Nucleus accumbens (tissue), 56 donors: ENCODE results near the gene FAM240A.

Experiments
- DNase-seq, 56 donors: peaks; one replicate each; lab custom pipeline; 2025; lab: John Stamatoyannopoulos, UW

FAM240A gene

DNA sequence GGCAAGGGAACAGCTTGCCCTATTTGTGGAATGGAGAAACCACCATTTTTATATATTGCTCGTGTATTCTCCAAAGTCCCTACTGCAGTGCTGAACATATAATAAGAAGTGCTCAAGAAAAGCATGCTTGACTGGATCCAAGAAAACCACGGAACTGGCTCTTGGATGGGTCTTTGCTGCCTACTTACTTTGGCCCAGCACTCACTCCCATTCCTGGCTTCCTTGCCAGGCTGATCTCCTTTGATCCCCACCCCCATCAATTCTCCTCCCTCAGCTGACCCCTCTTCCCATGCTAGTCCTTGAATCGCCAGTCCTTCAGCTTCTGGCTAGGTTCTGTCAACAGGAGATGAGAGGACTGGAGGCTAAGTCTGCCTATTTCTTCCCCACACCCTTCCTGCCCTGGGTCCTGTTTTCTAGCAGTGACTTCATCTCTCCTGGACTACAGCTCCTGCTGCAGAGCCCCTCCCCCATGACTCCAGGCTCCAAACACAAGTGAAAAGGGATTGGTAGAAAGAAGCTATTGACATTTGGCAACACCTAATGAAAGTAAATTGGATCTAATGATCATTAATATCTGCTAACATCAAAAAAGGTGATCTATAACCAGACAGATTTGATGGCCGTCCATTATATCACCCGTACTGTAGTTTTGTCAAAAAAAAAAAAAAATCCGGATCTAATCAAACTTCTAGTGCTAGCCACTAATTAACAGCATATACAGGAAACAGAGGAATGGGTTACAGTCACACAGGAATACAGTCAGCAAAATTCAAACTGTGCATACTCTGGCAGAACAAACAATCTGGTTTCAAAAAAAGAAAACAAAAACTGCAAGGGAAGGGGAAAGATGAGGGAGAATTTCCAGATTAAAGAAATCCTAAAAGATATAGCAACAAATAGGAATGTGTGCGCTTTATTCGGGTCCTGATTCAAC is 7.8 kb downstream of the FAM240A start:
- DNase-seq, result no peak

DNA sequence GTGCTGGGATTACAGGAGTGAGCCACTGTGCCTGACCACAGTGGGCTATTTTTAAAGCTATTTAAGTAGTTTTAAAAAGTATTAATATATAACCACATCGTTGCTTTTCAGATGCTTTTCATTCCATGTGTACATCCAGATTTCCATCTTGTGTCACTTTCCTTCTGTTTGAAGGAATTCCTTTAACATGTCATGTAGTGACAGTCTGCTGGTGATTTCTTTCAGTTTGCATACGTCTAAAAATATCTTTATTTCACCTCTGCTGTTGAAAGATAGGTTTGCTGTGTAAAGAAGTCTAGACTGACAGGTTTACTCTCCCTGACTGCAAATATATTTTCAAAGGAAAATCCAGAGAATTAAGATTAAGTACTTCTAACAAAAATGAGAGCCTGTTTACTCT is 12.2 kb downstream of the FAM240A start:
- no peak for DNase-seq

- DNase-seq, result no peak
These were observed 12.7 kb downstream of the FAM240A start for GRCh38 chr3:46624975-46625490.

DNA sequence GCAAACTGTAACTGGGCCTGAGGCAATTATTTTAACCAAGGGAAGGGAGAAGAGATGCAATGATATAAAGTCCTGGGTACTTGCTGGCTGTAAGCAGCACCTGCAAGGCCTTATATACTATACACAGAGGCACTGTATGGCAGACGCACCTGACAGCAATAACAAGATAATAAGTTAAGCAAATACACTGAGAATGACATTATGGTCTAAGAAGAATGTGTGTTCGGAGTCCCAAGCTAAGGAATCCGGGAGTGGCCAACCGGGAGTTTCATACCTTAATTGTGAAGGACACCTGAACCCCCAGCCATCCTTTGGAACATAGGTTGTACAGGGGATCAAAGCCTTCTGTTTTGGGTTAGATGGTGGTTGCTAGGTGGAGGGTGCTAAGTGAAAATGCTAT is 13.7 kb downstream of the FAM240A start:
- DNase-seq, result no peak

DNA sequence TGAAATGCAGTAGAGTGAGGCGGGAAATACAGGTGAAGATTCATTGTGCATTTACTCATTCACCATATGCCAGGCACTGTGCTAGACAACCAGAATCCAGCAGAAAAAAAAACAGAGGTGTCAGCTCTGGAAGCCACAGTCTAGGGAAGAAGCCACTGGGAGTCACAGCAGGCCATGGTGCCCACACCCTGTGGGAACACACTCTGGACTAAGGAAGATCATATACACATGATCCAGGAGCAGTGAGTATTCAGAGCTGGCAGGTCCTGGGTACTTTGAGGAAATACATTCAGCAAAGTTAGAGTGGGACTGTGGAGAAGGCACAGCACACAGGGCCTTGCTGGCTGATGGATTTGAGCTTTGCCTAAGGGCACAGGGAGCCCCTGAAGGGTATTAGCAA is 14.8 kb downstream of the FAM240A start:
- no peak for DNase-seq

- DNase-seq, result peak in 35 of 56 donors; percentile 3 to 69 (median 26)
These were observed 16.6 kb downstream of the FAM240A start for GRCh38 chr3:46628901-46629369.

- peak in 48 of 56 donors; percentile 15 to 84 (median 54) for DNase-seq
These were observed 17.5 kb downstream of the FAM240A start for GRCh38 chr3:46629551-46630517.

GRCh38 chr3:46632792-46633191 is 20.5 kb downstream of the FAM240A start:
- no peak for DNase-seq

- no peak for DNase-seq
These were observed 22.5 kb downstream of the FAM240A start for GRCh38 chr3:46634856-46635255.

- no peak for DNase-seq
These were observed 26.9 kb downstream of the FAM240A start for GRCh38 chr3:46639221-46639620.

- no peak for DNase-seq
These were observed 28.6 kb downstream of the FAM240A start for GRCh38 chr3:46640927-46641326.

DNA sequence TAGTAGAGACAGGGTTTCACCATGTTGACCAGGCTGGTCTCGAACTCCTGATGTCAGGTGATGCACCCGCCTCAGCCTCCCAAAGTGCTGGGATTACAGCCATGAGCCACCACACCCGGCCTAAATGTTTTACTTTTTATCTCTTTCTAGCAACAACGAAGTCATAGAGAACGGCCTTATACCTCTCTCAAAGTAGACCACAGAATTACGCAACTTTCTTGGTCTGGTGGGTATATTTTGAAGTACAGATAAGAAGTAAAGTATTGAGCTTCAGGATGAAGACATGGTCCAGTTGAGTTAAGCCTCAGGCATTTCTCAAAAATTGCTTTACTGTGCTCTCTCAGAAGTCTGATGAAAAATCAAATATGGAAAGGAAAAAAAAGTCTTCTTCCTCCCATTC is 30.6 kb downstream of the FAM240A start:
- DNase-seq, result no peak

- DNase-seq, result no peak
These were observed 31.4 kb downstream of the FAM240A start for GRCh38 chr3:46643701-46644100.

DNA sequence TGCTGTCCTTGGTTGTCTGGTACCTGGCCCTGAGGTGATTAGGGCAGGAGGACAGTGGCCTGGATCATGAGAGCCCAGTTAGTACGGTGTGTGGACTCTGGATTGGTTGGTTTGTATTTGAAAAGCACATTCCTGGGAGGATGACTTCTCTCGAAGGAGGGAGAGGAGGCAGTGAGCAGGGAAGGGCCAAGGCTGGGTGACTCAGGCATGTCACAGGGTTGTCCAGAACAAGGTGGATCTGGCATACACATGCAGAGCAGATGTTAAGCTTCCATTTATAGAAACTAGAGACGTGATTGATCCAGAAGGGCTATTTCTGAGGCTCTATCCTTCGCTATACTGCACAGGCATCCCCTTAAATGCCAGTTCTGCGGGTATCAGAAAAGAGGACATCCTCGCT is 34.4 kb downstream of the FAM240A start:
- DNase-seq, result no peak

DNA sequence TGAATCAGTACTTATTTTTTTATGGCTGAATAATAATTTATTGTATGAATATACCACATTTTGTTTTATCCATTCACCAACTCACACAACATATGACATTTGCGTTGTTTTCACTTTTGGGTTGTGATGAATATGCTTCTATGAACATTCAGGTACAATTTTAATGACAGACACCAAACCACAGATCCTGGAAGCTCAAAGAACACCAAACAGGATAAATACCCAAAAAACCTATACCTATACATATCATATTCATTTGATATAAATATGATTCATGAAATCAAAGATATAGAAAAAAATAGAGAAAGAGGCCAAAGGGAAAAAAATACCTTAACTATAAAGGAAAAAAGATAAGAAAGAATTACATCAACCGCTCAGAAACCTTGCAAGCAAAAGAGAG is 35.8 kb downstream of the FAM240A start:
- no peak for DNase-seq

GRCh38 chr3:46649436-46649835 is 37.1 kb downstream of the FAM240A start:
- no peak for DNase-seq

DNA sequence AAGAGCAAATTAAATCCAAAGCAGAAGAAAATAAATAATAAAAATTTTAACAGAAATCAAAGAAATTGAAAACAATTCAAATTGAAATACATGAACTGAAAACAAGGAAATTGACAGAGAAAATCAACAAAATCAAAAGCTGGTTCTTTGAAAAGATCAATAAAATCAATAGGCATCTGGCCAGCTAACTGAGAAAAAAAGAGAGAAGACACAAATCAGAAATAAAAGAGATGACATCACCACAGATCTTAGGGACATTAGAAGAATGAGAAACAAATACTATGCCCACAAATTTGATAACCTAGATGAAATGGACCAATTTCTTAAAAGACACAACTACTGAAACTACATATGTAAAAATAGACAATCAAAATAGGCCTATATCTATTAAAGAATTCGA is 38.8 kb downstream of the FAM240A start:
- no peak for DNase-seq

DNA sequence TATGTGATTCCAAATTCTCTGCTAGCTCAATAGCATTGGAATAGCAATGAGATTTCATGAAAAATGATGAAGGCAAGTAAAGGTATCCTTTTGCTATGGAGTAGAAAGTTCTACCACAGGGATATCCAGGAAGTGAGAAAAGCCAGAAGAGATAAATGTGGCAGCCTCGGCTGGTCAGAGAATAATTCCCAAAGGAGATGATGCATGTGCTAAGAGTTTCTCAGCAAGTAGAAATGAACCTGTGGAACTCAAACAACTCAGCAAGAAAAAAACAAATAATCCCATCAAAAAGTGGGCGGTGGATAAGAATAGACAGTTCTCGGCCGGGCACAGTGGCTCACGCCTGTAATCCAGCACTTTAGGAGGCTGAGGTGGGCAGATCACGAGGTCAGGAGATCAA is 42.9 kb downstream of the FAM240A start:
- DNase-seq, result no peak

GRCh38 chr3:46656778-46657556 is 44.6 kb downstream of the FAM240A start:
- no peak for DNase-seq

DNA sequence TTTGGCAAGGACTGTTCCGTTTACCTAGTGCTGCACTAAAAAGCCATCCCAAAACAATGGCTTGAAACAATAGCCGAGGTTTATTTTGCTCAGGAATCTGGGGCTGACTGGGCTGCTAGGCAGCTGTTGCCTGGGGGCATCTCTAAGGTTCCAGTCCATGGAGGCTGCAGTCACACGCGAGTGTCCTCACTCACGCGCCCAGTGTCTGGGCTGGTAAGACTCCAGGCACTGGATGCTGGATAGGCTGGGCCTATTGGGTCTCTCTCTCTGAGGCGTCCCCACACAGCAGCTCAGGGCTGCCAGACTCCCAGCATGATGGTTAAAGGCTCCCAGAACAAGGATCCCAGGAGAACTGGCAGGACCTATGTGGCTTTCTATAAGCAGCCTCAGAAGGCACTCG is 47.0 kb downstream of the FAM240A start:
- DNase-seq, result no peak
